NCI-H2227 (cell line): Measurements from ENCODE around the gene C7orf57.

Experiments
- DNase-seq: peaks from one replicate; lab custom pipeline; 2025; ENCODE audit not compliant: unreplicated experiment; lab: John Stamatoyannopoulos, UW

Gene C7orf57

DNA sequence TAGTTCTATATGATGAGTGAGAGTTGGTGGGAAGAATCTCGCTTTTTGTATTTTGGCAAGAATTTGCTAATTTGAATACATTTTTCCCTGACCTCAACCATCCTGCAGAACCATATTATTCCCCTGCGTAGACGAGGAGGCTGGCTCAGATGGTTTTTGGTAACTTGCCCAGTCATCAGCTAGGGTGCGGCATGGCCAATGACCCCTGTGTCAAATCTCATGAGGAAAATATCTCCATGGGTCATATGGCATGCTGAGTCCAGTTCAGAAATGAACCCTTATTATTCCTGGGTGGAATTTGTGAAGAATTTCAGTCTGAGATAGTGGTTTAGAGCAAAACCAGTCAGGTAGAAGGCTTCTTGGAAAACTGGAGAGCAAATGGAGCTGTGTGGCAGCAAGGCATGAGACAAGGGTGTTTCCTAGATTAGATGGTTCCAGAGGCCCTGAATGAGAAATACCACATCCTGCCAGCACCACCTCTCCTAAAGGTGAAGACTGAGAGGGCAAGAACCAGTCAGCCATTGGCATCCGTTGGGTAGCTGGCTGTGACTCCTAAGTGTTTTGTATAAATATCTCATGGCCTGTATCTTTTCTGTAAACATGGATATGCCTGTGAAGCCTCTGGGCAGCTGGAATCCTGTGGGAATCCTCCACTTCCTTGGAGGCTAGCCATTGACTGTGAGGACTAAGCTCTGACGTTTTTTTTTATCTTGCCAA lies 47.9 kb downstream of the C7orf57 start:
- DNase-seq, result no peak

DNA sequence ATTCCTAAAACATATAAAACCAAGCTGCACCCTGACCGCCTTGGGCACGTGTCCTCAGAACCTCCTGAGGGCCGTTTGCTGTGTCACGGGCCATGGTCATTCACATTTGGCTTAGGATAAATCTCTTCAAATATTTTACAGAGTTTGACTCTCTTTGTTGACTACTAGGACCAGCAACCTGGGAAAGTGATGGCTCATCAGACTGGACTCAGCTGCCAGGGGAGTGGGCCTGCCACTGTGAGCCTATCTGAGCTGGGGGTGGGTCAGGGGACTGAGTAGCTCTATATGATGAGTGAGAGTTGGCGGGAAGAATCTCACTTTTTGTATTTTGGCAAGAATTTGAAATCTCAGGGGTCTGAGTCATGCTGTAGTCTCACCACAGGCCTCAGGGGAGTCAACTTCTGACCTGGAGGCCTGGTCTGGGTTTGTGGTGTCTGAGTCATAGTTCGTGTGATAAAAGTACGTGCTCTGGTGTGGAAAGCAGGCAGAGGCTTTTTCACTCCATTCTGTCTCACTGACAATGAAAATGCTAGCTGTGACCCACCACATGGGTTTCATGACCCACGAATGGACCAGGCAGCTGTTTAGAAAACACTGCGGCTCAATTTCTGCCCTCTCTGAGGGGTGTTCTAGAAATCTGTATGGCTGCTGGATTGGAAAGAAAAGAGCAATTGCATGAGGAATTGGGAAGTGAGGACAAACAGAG lies 49.5 kb downstream of the C7orf57 start:
- DNase-seq, result no peak

DNA sequence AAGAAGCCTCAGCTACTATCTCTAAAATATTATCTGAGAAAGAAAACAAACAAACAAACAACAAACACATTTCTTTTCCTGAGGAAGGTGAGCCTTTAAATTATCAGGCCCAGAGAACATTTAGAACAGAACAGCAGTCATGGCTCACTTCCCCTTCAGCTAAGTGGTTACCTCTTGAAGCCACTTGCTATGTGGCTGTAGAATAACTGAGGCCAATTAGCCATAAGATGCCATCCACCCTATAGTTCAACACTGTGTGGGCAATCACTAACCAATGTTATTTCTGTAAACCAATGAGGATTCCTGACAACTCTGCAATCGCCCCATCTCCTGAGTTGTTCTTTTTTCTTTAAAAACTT lies 50.1 kb downstream of the C7orf57 start:
- DNase-seq, result no peak

DNA sequence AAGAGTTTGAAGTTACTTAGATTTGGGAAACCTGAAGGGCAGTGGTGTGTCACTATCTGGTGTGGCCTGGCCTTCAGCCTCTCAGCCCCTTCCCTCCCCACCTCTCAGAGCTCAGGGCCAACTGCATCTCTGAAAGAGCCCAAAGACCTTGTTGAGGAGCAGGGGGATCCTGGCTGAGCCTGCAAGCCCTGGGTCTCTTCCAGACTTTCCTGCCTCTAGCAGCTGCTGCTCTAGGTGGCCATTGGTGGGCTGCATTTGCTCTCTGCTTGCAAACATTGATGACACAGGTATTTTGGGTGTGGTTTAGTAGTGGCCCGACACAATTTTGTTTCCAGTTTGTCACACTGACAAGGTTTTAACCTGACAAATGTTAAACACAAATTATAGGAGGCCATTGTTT lies 50.6 kb downstream of the C7orf57 start:
- DNase-seq, result no peak

DNA sequence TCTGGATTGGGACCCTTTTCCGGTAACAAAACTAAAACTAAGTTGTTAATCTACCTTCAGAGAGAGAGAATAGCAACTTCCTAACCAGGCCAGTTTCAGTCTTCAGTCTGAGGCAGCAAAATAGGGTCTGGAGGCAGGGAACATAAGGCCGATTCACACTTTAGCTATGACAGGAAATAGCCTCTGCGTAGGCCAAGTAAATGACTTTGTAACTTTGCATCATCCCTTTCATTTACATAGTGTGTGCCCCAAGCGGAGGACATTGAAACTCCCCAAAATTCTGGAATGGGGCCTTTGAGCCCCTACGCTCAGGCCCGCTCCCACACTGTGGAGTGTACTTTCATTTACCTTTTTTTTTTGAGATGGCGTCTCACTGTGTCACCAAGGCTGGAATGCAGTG lies 52.0 kb downstream of the C7orf57 start:
- DNase-seq, result no peak

DNA sequence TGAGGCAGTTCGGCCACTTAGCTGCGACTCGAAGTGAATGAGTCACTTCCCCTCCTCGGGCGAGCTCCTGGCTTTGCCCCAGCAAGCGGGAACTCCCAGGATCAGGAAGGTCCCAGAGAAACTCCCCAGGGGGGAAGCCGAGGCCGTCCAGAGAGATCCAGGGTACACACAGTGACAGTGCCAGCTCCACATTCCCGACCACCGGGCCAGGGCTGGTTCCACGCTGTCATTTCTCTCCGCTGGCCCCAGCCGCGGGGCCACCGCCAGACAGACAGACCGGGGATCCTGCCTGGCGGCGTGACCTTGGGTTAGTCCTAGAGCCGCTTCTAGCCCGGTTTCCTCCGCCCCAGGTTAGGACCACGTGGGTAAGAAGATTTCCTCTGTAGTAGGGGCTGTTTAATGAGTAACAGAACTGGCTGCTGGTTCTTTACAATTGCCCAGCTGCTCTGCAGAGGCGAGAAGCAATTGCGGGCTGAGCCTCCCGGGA lies 53.3 kb downstream of the C7orf57 start:
- DNase-seq, result peak; percentile 33

DNA sequence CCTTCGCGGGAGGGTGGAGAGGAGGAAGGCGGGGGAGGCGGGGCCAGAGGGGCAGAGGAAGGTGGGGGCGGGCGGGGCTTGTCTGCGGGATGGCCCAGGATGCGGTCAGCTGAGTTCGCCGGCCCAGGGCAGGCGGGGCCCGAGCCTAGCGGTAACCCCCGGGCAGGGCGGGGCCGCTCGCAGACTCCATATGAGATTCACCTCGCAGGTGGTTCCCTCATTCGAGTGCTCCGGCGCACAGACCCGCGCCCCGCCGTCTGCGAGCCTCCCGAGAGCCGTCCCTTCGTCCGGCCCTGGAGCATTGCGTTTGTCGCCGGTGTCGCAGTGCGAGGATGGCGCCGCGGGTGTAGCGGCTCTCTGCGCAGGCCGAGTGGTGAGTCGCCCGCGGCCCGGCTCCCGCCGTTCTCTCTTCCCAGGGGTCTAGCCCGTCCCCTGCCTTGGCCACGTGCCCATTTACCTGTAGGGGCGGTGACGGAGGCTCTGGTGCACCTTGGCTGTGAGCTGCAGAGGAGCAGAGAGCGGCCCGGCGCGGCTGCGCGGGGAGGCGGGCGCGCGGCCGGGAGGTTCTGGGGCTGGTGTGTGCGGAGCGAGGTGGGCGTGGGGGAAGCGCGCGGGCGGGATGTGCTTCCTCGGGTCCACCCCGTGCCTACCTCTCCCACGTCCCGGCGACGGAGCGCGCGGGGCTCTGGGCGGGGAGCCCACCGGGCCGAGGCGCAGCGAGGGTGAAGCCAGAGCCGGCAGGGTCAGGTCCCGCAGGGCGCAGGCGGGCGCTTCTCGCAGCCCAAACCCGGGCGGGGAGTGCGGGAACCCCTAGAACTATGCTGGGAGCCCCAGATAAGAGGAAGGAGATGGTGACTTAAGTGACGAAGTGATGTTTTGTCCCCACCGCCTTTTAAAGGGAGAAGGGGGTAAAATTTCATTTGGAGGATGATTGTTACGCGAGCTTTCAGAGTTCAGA lies 54.0 kb downstream of the C7orf57 start, which contains the start of gene UPP1:
TSS of gene UPP1 (plus strand) at position 220 of the 958 bp plus-strand sequence. CDS start 5,519 bp downstream, outside the sequence.
- DNase-seq, result peak; percentile 55

DNA sequence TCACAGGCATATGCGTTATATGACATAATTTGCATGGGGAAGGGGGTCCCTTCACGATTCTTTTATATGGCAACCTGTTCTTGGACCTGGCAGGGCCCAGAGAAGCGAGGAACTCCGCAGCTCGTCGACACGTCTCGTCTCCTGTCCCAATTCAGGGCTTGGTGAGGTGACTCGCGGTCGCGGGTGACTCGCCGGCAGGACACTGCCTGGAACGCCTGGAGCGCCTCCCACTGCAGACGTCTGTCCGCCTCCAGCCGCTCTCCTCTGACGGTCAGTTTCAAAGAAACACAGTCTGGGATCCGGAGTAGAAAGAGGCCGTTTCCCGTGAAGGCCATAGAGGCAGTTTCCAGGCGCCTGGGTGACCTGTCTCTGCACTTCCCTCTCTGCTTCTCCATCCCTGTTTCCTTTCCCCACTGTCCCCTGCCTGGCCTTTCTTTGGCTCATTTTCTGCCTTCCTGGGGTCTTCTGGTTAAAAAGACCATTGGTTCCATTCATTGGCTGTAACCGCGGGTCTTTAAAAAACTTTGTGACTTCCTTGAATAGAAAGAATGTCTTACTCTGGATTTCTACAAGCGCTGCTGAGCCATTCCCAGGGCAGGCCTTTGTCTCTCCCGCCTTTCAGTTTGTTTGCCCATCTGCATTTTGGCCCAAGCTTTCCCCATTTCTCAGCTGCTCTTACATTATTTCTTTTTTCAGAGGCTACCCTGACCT lies 54.9 kb downstream of the C7orf57 start:
- DNase-seq, result no peak

DNA sequence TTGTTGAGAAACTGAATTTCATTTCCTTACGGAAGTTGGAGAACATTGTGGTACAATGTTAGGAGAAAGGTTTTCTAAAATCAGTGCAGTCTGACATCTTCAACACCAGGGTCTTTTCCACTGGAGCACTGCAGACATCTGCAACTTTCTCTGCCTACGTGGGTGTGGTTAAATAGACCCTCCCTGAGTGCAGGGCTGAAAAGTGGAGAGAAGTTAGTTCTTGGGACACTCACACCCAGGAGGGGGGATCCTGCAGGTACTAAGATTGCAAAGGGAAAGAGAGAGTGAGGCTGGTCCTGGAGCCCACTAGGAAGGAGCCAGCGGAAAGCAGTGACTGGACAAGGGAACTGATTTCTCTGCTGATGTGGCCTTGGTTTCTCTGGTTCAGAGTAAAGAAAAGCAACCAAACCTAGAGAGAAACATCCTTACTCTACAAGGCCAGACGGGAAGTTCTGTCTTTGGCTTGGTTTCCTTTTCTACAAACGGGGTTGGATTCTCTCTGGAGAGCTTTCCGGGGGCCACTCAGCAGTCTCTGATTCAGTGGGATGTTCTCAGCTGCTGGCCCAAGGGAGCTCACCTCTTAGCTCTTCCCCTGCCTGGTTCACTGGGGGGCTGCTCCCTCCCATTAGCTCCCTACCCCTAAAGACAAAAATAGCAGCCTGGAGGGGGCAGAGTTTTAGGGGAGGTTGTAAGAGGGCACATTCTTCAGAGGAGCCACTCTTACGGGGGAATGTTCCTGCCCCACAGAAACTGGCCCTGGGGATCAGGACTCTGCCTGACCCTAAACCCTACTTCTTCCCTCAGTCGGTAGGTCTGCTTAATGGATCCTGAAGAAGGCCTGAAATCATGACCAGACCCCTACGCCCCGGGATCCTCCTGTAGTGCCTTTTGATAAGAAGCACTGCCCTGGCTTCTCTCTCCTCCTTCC lies 56.4 kb downstream of the C7orf57 start:
- no peak for DNase-seq

DNA sequence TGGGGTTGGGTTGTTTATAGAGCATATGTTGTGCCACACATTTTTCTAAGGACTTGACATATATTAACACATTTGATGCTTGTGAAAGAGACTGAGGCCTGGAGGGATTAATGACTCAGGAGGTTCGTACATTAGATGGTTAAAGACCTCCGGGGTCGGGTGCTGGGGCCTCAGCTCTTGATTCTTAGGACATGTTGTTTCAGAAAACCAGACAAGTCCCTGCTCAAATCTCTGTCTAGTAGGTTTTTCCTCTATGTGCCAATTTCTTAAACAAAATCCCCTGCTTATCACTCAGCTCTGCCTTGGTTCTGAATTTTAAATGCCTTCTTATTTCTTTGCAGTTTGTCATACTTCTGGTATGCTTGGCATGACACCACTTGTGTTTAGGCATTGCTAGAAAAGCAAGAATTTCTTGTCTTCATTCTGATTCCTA lies 59.5 kb downstream of the C7orf57 start:
- no peak for DNase-seq

DNA sequence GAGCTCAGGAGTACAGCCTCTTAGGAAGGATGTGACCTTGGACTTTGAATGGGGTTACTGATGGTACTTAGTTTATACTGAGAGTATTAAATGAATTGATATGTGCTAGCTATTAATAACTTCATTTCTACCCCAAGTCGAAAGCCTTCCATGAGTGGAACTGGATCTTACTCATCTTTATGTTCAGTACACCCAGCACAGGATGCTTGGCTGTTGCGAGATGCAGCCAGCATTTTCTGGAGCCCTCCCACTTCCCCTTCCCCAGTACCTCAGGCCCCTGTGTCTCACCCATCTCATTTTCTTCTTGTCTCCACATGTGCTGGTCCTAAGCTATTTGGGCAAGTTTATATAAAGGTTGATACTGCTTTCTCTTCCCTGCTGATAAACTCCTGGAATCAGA lies 60.9 kb downstream of the C7orf57 start:
- no peak for DNase-seq

DNA sequence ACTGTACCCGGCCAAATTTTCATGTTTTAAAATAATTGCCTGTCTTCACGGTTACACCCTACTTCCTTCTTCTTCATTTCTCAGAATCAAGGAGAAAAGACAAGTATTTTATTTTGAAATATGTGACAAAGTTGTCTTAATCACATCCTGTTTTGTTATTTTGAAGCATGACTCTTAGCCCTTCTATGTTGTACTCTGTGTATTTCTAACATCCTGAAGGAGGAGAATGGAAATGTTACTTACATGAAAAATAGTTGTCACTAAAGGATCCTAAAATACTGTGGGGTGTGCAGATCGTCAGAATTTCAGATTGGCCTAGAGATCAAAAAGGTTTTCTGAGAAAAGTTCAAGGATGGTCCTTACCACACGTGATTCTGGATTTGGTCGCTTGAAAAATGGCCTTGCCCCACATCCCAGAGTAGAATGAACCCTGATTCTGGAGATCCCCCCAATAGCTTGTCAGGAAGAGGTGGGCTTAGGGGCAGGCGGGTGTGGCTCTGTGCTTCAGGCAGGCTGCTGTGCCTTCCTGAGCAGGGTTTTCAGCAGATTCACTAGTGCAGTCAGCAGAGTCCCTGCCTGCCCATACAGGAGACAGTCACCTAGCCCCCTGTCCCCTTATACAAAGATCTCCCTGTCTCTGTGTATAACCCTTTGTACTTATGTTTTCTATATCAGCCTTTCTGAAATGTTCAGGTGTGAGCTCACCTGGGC lies 62.3 kb downstream of the C7orf57 start:
- no peak for DNase-seq

DNA sequence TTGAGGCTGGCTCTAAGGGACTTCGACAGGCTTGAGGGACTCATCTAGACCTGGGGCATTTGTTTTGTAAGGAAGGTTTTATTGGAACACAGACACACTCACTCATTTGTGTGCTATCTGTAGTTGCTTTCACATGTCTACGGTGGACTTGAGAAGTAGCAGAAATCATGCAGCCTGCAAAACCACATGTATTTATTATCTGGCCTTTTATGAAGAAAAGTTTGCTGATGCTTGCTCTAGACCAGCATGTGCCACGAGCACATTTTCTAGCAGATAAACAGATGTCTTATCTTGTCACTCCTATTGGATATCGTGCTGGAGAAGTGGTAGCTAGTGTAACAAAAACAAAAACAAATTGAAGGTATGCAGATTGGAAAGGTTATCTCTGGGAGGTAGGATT lies 63.5 kb downstream of the C7orf57 start:
- no peak for DNase-seq

DNA sequence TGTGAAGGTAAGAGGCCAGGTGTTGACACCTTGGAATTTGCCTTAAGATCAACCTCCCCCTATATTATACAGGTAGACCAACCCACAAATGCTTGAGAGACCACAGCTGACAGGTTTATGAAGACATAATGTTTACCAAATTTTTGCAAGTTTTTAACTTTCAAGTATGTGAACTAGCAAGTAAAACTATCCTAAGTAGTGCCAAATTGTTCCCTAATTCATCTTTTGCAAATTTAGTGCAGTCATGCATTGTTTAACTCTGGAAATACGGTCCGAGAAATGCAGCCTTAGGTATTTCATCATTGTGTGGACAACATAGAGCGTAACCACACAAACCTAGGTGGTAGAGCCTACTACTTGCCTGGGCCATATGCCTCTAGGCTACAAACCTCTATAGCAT lies 64.4 kb downstream of the C7orf57 start:
- no peak for DNase-seq

DNA sequence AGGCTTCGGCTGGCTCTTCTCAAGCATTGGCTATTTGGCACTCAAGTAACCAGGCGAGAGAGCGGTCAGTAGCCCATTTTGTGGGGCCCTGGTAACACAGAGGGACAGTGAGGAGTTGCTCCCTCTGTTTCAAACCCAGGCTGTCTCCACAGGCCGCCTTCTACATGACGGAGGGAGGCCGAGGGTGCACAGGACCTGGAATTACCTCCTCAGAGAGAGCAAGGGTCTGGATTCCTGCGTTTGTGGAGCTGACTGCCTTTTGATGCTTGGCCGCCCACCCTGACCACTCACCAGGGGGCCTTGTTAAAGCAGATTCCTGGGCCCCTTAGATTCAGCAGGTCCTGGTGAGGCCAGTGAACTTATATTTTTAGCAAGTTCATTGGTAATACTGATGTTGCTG lies 66.0 kb downstream of the C7orf57 start:
- no peak for DNase-seq

DNA sequence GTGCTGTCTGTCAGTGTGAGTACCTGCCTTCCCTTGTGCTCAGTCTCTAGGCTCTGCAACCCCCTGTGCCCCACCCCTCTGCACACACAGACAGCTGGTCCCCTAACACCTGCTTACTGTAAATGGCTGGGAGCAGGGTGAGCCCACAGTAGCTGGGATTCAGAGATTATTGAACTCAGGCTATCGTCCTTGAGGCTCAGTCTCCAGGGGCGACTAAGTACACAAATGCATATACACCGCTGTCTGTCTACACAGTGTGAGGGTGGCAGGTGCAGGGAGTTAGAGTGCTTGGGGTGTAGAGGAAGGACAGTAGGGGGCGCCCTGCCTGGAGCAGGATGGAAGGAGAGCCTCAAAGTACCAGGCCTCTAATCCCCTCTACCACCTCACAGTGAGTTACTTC lies 66.6 kb downstream of the C7orf57 start:
- no peak for DNase-seq

DNA sequence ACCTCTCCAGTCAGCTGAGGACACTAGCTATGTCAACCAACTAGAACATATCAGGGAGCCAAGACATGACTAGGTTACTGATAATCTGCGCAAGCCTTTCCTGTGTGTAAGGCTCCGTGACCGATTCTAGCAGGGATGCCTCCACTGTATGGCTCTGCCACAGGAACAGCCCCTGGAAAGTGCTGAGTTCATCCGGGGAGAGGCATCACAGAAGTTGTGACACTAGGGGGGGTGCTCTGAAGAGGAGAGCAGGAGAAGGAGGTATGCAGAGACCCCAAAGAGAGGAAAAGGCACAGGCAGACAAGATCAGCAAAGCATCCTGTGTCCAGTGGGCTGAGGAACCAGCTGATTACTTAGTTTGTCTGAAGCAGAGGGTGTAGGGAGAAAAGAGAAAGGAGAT lies 67.2 kb downstream of the C7orf57 start:
- no peak for DNase-seq

DNA sequence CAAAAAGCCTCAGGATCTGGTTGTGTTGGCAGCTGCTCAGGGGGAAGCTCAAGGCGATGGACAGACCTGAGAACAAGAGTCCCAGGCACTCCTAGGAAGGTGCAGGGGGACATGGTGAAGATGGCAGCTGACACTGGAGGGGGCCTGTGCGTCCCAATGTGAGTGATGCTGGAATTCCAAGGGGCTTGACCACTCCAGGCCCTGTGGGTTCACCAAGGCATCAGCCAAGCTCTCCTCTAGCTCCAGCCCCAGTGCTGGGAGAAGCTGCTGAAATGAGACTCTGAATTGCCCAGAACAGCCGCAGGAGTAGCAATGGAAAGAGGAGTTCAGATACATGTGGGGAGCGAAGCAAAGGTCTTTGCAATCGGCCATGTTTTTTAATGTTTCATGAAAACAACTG lies 69.7 kb downstream of the C7orf57 start:
- DNase-seq, result no peak
